ENCODE data around the gene CD8B2. TPM values are rescaled to one million over a fixed set of nuclear protein-coding genes. Genes with fewer than 3 reads are reported as not detected.
A peak's percentile ranks its signal among the peaks of the same experiment; 100 is the strongest.
"Not testable (repeated sequence)": the region's sequence is repeated elsewhere in the genome, so short reads cannot be mapped to it uniquely, and the experiment has no call there.

The CD8B2 gene
- total RNA-seq, 1 donor from 2014 or later: not detected

- H3K27me3 ChIP-seq: peaks cover 31% of the 10 kb centered on the region
- not testable (repeated sequence) for H3K4me1 Mint-ChIP-seq; H4K20me1 ChIP-seq (ENCODE audit: low read depth); H3K4me1 ChIP-seq; H3K4me3 Mint-ChIP-seq; H3K9me3 Mint-ChIP-seq; H3K9me3 ChIP-seq (ENCODE audit: low read depth); H3K36me3 ChIP-seq; H3K79me2 ChIP-seq (ENCODE audit: low read depth); H3K9ac ChIP-seq; H3F3A ChIP-seq (ENCODE audit: low read depth); H3K27ac ChIP-seq; H2AFZ ChIP-seq (replicated peaks); H3K27me3 Mint-ChIP-seq (ENCODE audit: insufficient read depth, low read depth); H3K27ac Mint-ChIP-seq; H3K36me3 Mint-ChIP-seq
- H3K4me2 ChIP-seq: peak overlapping the region; percentile 78
- H3K4me3 ChIP-seq: peak overlapping the region; percentile 38
- peak; percentile 51 for DNase-seq (ENCODE audit: low spot score)
Measured at GRCh38 chr2:106487386-106488191, 425 bp downstream of the CD8B2 start.

GRCh38 chr2:106489701-106490100, 2.5 kb downstream of the CD8B2 start:
- peaks cover 31% of the 10 kb centered on the region for H3K27me3 ChIP-seq
- H3K36me3 ChIP-seq; H3K9me3 Mint-ChIP-seq; H3K27ac Mint-ChIP-seq; H3K4me3 ChIP-seq; H3K4me3 Mint-ChIP-seq; H4K20me1 ChIP-seq (ENCODE audit: low read depth); H3K4me1 ChIP-seq; H3K4me2 ChIP-seq; H3F3A ChIP-seq (ENCODE audit: low read depth); H3K4me1 Mint-ChIP-seq; DNase-seq (ENCODE audit: low spot score); H3K79me2 ChIP-seq (ENCODE audit: low read depth); H3K27me3 Mint-ChIP-seq (ENCODE audit: insufficient read depth, low read depth); H2AFZ ChIP-seq (replicated peaks); H3K27ac ChIP-seq; H3K36me3 Mint-ChIP-seq; H3K9me3 ChIP-seq (ENCODE audit: low read depth); H3K9ac ChIP-seq: not testable (repeated sequence)

GRCh38 chr2:106492399-106492798, 5.2 kb downstream of the CD8B2 start:
- not testable (repeated sequence) for H3K9me3 Mint-ChIP-seq; H3K9me3 ChIP-seq (ENCODE audit: low read depth); H3K79me2 ChIP-seq (ENCODE audit: low read depth); H3K4me2 ChIP-seq; H3K27ac ChIP-seq; H3K36me3 Mint-ChIP-seq; H3K27ac Mint-ChIP-seq; H3K27me3 Mint-ChIP-seq (ENCODE audit: insufficient read depth, low read depth); H3K4me3 Mint-ChIP-seq; H3F3A ChIP-seq (ENCODE audit: low read depth); H3K4me3 ChIP-seq; H3K9ac ChIP-seq; DNase-seq (ENCODE audit: low spot score); H3K4me1 ChIP-seq; H3K36me3 ChIP-seq; H3K4me1 Mint-ChIP-seq; H4K20me1 ChIP-seq (ENCODE audit: low read depth)
- H3K27me3 ChIP-seq: peaks cover 12% of the 10 kb centered on the region
- H2AFZ ChIP-seq (replicated peaks): peak overlapping the region; percentile 26

GRCh38 chr2:106492913-106493312, 5.7 kb downstream of the CD8B2 start:
- H3K4me1 Mint-ChIP-seq; H3K4me2 ChIP-seq; H2AFZ ChIP-seq (replicated peaks); H3F3A ChIP-seq (ENCODE audit: low read depth); H3K4me1 ChIP-seq; H3K4me3 Mint-ChIP-seq; H3K27me3 ChIP-seq; H3K36me3 Mint-ChIP-seq; H3K9me3 ChIP-seq (ENCODE audit: low read depth); H3K27ac Mint-ChIP-seq; H3K4me3 ChIP-seq; H3K79me2 ChIP-seq (ENCODE audit: low read depth); H3K27ac ChIP-seq; H3K36me3 ChIP-seq; H3K9ac ChIP-seq; DNase-seq (ENCODE audit: low spot score); H4K20me1 ChIP-seq (ENCODE audit: low read depth); H3K27me3 Mint-ChIP-seq (ENCODE audit: insufficient read depth, low read depth); H3K9me3 Mint-ChIP-seq: not testable (repeated sequence)

GRCh38 chr2:106498549-106498948, 11.4 kb downstream of the CD8B2 start:
- DNase-seq (ENCODE audit: low spot score); H3K79me2 ChIP-seq (ENCODE audit: low read depth); H3K4me3 Mint-ChIP-seq; H3K4me1 ChIP-seq; H3F3A ChIP-seq (ENCODE audit: low read depth); H3K27me3 ChIP-seq; H3K27me3 Mint-ChIP-seq (ENCODE audit: insufficient read depth, low read depth); H3K36me3 ChIP-seq; H3K4me3 ChIP-seq; H3K4me2 ChIP-seq; H3K9ac ChIP-seq; H4K20me1 ChIP-seq (ENCODE audit: low read depth); H3K27ac Mint-ChIP-seq; H3K9me3 Mint-ChIP-seq; H3K4me1 Mint-ChIP-seq; H3K36me3 Mint-ChIP-seq; H3K9me3 ChIP-seq (ENCODE audit: low read depth); H2AFZ ChIP-seq (replicated peaks); H3K27ac ChIP-seq: not testable (repeated sequence)

- H3K9me3 Mint-ChIP-seq; H3K27ac ChIP-seq; H3K4me3 Mint-ChIP-seq; H3K4me3 ChIP-seq; DNase-seq (ENCODE audit: low spot score); H3K36me3 ChIP-seq; H3K79me2 ChIP-seq (ENCODE audit: low read depth); H2AFZ ChIP-seq (replicated peaks); H3K27me3 ChIP-seq; H3K9ac ChIP-seq; H4K20me1 ChIP-seq (ENCODE audit: low read depth); H3K4me2 ChIP-seq; H3K36me3 Mint-ChIP-seq; H3F3A ChIP-seq (ENCODE audit: low read depth); H3K4me1 ChIP-seq; H3K9me3 ChIP-seq (ENCODE audit: low read depth); H3K27me3 Mint-ChIP-seq (ENCODE audit: insufficient read depth, low read depth); H3K4me1 Mint-ChIP-seq; H3K27ac Mint-ChIP-seq: not testable (repeated sequence)
Measured at GRCh38 chr2:106500350-106500749, 13.2 kb downstream of the CD8B2 start.

- H3K9me3 ChIP-seq (ENCODE audit: low read depth); H3K9me3 Mint-ChIP-seq; H3K4me1 ChIP-seq; H3K9ac ChIP-seq; H3K27ac ChIP-seq; H4K20me1 ChIP-seq (ENCODE audit: low read depth); H3K4me3 Mint-ChIP-seq; H3F3A ChIP-seq (ENCODE audit: low read depth); H3K79me2 ChIP-seq (ENCODE audit: low read depth); H3K27me3 Mint-ChIP-seq (ENCODE audit: insufficient read depth, low read depth); H3K4me1 Mint-ChIP-seq; H3K36me3 ChIP-seq; H2AFZ ChIP-seq (replicated peaks); H3K4me2 ChIP-seq; H3K36me3 Mint-ChIP-seq; H3K27ac Mint-ChIP-seq; DNase-seq (ENCODE audit: low spot score); H3K4me3 ChIP-seq; H3K27me3 ChIP-seq: not testable (repeated sequence)
Measured at GRCh38 chr2:106502351-106502750, 15.2 kb downstream of the CD8B2 start.

- H3K4me2 ChIP-seq; H3K9me3 Mint-ChIP-seq; H3K27me3 ChIP-seq; H3K27ac ChIP-seq; H3K4me1 ChIP-seq; H3K4me3 Mint-ChIP-seq; H3K27me3 Mint-ChIP-seq (ENCODE audit: insufficient read depth, low read depth); H3K79me2 ChIP-seq (ENCODE audit: low read depth); H3K36me3 Mint-ChIP-seq; H3K4me1 Mint-ChIP-seq; H3K9ac ChIP-seq; H2AFZ ChIP-seq (replicated peaks); H3K4me3 ChIP-seq; H3K9me3 ChIP-seq (ENCODE audit: low read depth); H3K27ac Mint-ChIP-seq; H4K20me1 ChIP-seq (ENCODE audit: low read depth); H3K36me3 ChIP-seq; DNase-seq (ENCODE audit: low spot score); H3F3A ChIP-seq (ENCODE audit: low read depth): not testable (repeated sequence)
Measured at GRCh38 chr2:106504192-106504591, 17.0 kb downstream of the CD8B2 start.

Measured in neural progenitor cell (in vitro differentiated cells).